Measurements from ENCODE around the gene GUCY1A2.
"Not testable (repeated sequence)": the region's sequence is repeated elsewhere in the genome, so short reads cannot be mapped to it uniquely, and the experiment has no call there.

DNA sequence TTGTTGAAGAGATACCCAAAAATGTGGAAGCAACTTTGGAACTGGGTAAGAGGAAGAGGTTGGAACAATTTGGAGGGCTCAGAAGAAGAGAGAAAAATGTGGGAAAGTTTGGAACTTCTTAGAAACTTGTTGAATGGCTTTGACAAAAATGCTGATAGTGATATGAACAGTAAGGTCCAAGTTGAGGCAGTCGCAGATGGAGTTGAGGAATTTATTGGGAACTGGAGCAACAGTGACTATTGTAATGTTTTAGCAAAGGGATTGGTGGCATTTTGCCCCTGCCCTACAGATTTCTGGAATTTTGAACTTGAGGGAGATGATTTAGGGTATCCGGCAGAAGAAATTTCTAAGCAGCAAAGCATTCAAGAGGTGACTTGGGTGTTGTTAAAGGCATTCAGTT, 32.6 kb upstream of the GUCY1A2 start:
- TF ChIP-seq, protein P1, sequence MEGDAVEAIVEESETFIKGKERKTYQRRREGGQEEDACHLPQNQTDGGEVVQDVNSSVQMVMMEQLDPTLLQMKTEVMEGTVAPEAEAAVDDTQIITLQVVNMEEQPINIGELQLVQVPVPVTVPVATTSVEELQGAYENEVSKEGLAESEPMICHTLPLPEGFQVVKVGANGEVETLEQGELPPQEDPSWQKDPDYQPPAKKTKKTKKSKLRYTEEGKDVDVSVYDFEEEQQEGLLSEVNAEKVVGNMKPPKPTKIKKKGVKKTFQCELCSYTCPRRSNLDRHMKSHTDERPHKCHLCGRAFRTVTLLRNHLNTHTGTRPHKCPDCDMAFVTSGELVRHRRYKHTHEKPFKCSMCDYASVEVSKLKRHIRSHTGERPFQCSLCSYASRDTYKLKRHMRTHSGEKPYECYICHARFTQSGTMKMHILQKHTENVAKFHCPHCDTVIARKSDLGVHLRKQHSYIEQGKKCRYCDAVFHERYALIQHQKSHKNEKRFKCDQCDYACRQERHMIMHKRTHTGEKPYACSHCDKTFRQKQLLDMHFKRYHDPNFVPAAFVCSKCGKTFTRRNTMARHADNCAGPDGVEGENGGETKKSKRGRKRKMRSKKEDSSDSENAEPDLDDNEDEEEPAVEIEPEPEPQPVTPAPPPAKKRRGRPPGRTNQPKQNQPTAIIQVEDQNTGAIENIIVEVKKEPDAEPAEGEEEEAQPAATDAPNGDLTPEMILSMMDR (conservative IDR thresholded peaks at IDR 0.05; ENCODE audit: low read depth, low read length): not testable (repeated sequence)
- not testable (repeated sequence) for TF ChIP-seq EZH2 (IDR thresholded peaks at IDR 0.05; ENCODE audit: low read length, unreplicated experiment); EZH2phosphoT487 (IDR thresholded peaks at IDR 0.05; ENCODE audit: borderline replicate concordance, low read length)
